ENCODE results near the gene STK25.

Gene STK25

GRCh38 chr2:241508240-241509154 lies at the start of gene STK25:
TSS of gene STK25 (minus strand) at chr2:241508584. CDS start at chr2:241508035, 549 bp downstream.
- peak; percentile 94 to 95 for DNase-seq (ENCODE audit: low read depth in 1 of 2, low spot score in 1 of 2)

- no peak for DNase-seq (ENCODE audit: low read depth in 1 of 2, low spot score in 1 of 2)
These were observed 48.4 kb upstream of the STK25 start for GRCh38 chr2:241556746-241557145.

- no peak for DNase-seq (ENCODE audit: low read depth in 1 of 2, low spot score in 1 of 2)
These were observed 47.3 kb upstream of the STK25 start for GRCh38 chr2:241555711-241556110.

- no peak for DNase-seq (ENCODE audit: low read depth in 1 of 2, low spot score in 1 of 2)
These were observed 46.4 kb upstream of the STK25 start for GRCh38 chr2:241554610-241555322.

GRCh38 chr2:241553981-241554380 lies 45.6 kb upstream of the STK25 start:
- DNase-seq (ENCODE audit: low read depth in 1 of 2, low spot score in 1 of 2), result no peak

- no peak for DNase-seq (ENCODE audit: low read depth in 1 of 2, low spot score in 1 of 2)
These were observed 45.1 kb upstream of the STK25 start for GRCh38 chr2:241553512-241553830.

- no peak for DNase-seq (ENCODE audit: low read depth in 1 of 2, low spot score in 1 of 2)
These were observed 43.8 kb upstream of the STK25 start for GRCh38 chr2:241551998-241552737.

GRCh38 chr2:241551599-241551997 lies 43.2 kb upstream of the STK25 start:
- DNase-seq (ENCODE audit: low read depth in 1 of 2, low spot score in 1 of 2), result no peak

- no peak for DNase-seq (ENCODE audit: low read depth in 1 of 2, low spot score in 1 of 2)
These were observed 42.5 kb upstream of the STK25 start for GRCh38 chr2:241550616-241551580.

GRCh38 chr2:241548451-241548835 lies 40.1 kb upstream of the STK25 start:
- DNase-seq (ENCODE audit: low read depth in 1 of 2, low spot score in 1 of 2), result no peak

GRCh38 chr2:241547781-241548450 lies 39.5 kb upstream of the STK25 start:
- DNase-seq (ENCODE audit: low read depth in 1 of 2, low spot score in 1 of 2), result no peak

GRCh38 chr2:241546771-241547498 lies 38.6 kb upstream of the STK25 start:
- no peak for DNase-seq (ENCODE audit: low read depth in 1 of 2, low spot score in 1 of 2)

GRCh38 chr2:241545523-241546473 lies 37.4 kb upstream of the STK25 start:
- DNase-seq (ENCODE audit: low read depth in 1 of 2, low spot score in 1 of 2), result no peak

GRCh38 chr2:241545106-241545505 lies 36.7 kb upstream of the STK25 start:
- no peak for DNase-seq (ENCODE audit: low read depth in 1 of 2, low spot score in 1 of 2)

- DNase-seq (ENCODE audit: low read depth in 1 of 2, low spot score in 1 of 2), result no peak
These were observed 33.9 kb upstream of the STK25 start for GRCh38 chr2:241542278-241542605.

GRCh38 chr2:241541564-241542277 lies 33.3 kb upstream of the STK25 start:
- no peak for DNase-seq (ENCODE audit: low read depth in 1 of 2, low spot score in 1 of 2)

GRCh38 chr2:241540771-241541561 lies 32.6 kb upstream of the STK25 start:
- peak; percentile 12 to 53 for DNase-seq (ENCODE audit: low read depth in 1 of 2, low spot score in 1 of 2)

Data from activated T-helper 1 cell treated with anti-CD3 and anti-CD28 coated beads, Interleukin-2, amount 50 U/mL, for 16 hours (primary cell).